ENCODE results near the gene COP1.

The COP1 gene

DNA sequence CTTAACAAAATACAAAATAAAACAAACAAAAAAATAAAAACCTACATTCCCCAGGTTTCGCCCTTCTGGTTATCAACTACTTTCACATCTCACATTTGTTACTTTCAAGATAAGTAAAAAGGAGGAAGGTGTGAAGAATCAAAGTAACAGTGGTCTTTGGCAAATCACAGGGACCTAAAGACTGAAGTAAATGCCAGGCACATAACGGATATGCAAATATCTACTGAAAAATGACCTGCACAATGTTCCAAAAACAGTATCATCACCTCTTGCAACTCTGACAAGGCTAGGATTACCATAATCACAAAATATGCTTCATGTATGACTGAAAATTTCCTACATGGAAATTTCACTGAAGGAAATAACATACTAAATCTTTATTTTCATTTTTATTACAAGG is 29.3 kb downstream of the COP1 start:
- POLR2A ChIA-PET: no interaction called here
- CTCF ChIA-PET: no interaction called here
- no peak overlapping the region for H3K4me3 ChIP-seq (ENCODE audit: low read depth, low read length)
- DNase-seq (ENCODE audit: low read depth, low spot score): no peak
- no peak for TF ChIP-seq CTCF (IDR thresholded peaks at IDR 0.05; ENCODE audit: insufficient read depth, low read length, missing control alignments)

DNA sequence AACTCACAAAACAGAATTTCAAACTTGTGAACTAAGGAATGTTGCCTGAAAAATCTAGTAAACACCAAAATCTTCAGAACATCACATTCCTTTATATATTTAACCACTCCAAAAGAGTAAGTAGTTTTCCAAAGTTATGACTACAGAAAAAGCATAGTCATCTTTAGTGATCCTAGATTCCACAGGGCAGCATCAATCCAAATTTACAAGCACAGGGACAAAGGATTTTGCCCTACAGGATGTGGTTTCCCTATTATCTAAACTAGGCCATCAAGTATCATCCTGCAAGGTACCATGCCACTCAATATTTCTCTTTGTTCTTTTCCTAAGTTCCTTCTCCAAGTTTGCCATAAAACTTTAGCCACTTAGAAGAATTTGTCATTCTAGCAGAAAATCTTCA is 33.0 kb downstream of the COP1 start:
- H3K4me3 ChIP-seq (ENCODE audit: low read depth, low read length): no peak overlapping the region
- DNase-seq (ENCODE audit: low read depth, low spot score): no peak
- no peak for TF ChIP-seq CTCF (IDR thresholded peaks at IDR 0.05; ENCODE audit: insufficient read depth, low read length, missing control alignments)
- ChIA-PET CTCF (no interaction called here), POLR2A (no interaction called here)

DNA sequence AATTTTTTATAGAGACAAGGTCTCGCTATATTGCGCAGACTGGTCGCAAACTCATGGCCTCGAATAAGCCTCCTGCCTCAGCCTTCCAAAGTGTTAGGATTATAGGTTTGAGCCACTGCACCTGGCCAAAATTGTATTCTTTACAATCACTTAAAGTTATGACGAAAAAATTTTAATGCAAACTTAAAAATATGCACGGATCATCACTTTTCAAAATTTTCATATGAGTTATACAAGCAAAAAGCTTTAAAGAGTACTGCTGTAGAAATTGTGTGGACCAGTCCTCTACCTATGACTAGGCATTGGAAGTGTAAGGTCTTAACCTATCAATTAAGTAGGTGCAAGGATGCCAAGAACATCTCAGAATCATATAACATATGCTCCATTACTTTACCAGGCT is 34.9 kb downstream of the COP1 start:
- no peak overlapping the region for H3K4me3 ChIP-seq (ENCODE audit: low read depth, low read length)
- CTCF ChIA-PET: no interaction called here
- no peak for TF ChIP-seq CTCF (IDR thresholded peaks at IDR 0.05; ENCODE audit: insufficient read depth, low read length, missing control alignments)
- DNase-seq (ENCODE audit: low read depth, low spot score): no peak
- POLR2A ChIA-PET: no interaction called here

GRCh38 chr1:176167210-176167609 is 39.9 kb downstream of the COP1 start:
- ChIA-PET CTCF (interaction anchor here (0.8 kb wide), 1 partner anchor 12 kb away, joined by 3 read pairs; no protein-coding TSS in a partner anchor), POLR2A (no interaction called here)
- no peak for TF ChIP-seq CTCF (IDR thresholded peaks at IDR 0.05; ENCODE audit: insufficient read depth, low read length, missing control alignments)
- DNase-seq (ENCODE audit: low read depth, low spot score): no peak
- no peak overlapping the region for H3K4me3 ChIP-seq (ENCODE audit: low read depth, low read length)

DNA sequence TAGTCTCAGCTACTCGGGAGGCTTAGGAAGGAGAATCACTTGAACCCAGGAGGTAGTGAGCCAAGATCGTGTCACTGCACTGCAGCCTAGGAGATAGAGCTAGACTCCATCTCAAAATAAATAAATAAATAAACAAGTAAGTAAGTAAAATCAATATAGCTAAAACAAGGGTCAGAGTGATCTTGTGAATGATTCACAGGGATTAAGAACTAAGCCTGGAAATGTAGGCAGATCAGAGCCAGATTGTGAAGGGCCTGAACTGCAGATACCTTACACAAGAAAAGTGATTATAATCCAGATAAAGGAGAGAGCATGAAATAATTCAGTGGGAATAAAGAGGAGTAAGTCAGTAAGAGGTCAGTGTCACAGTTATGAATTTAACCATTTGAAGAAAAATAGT is 41.5 kb downstream of the COP1 start:
- no peak overlapping the region for H3K4me3 ChIP-seq (ENCODE audit: low read depth, low read length)
- no peak for TF ChIP-seq CTCF (IDR thresholded peaks at IDR 0.05; ENCODE audit: insufficient read depth, low read length, missing control alignments)
- CTCF ChIA-PET: no interaction called here
- POLR2A ChIA-PET: no interaction called here
- DNase-seq (ENCODE audit: low read depth, low spot score): no peak

DNA sequence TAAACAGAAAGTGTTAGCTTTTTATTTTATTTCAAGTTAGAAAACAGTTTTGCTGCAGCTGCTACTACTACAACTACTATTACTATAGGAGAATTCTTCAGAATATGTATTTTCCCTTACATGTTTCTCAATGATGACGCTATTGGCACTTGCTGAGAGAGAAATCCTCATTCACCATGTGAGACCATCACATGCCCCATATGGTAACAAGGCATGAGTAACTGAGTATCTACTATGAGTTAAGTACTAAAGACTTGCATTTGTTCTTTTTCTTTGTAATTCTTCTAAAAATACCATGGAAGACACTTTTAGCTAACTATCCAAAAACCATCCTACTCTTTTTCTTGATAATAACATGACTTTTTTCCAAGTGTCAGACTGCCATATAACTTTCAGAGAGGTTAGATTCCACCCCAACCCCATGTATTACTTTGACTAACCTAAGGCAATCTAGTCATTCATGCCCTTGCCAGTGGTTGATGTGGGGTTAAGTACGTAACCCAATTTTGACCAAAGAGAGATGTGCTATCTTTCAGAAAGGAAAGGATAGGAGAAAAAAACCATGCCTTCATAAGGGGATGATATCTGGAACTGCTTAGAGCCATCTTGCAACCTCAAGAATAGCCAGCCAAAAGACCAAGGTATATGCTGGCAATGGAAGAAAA is 42.9 kb downstream of the COP1 start:
- H3K4me3 ChIP-seq (ENCODE audit: low read depth, low read length): no peak overlapping the region
- ChIA-PET POLR2A (no interaction called here), CTCF (no interaction called here)
- TF ChIP-seq CTCF (IDR thresholded peaks at IDR 0.05; ENCODE audit: insufficient read depth, low read length, missing control alignments): no peak
- no peak for DNase-seq (ENCODE audit: low read depth, low spot score)
